ENCODE data around the gene SLC5A8.

DNA sequence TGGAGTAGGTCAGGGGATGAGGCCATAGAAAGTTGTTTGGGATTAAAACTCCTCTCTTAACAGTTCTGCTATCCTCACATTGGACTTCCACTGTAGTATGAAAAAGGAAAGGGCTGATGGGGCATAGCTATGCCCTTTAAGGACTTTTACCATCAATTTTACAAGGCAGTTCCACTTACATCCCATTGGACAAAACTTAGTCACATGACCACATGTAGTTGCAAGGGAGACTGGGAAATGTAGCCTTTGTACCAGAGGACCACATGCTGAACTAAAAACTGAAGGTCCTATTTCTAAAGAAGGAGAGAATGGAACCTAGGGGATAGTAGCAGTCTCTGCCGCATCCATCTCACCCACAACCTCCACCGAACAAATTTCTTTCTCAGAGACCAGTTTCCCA is 6.8 kb upstream of the SLC5A8 start:
- TF ChIP-seq, protein P1, sequence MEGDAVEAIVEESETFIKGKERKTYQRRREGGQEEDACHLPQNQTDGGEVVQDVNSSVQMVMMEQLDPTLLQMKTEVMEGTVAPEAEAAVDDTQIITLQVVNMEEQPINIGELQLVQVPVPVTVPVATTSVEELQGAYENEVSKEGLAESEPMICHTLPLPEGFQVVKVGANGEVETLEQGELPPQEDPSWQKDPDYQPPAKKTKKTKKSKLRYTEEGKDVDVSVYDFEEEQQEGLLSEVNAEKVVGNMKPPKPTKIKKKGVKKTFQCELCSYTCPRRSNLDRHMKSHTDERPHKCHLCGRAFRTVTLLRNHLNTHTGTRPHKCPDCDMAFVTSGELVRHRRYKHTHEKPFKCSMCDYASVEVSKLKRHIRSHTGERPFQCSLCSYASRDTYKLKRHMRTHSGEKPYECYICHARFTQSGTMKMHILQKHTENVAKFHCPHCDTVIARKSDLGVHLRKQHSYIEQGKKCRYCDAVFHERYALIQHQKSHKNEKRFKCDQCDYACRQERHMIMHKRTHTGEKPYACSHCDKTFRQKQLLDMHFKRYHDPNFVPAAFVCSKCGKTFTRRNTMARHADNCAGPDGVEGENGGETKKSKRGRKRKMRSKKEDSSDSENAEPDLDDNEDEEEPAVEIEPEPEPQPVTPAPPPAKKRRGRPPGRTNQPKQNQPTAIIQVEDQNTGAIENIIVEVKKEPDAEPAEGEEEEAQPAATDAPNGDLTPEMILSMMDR (IDR thresholded peaks at IDR 0.05; ENCODE audit: poor library complexity), result no peak
- no peak for TF ChIP-seq EZH2phosphoT487 (IDR thresholded peaks at IDR 0.05; ENCODE audit: low read depth, severe bottlenecking, unreplicated experiment)
